A172 (cell line): ENCODE measurements around the gene HMGCL. TPM values are rescaled to one million over a fixed set of nuclear protein-coding genes. Genes with fewer than 3 reads are reported as not detected.
A peak's percentile ranks its signal among the peaks of the same experiment; 100 is the strongest.

Experiments
- DNase-seq: peaks from one replicate; pipeline ENCODE4 v3.0.0-alpha.2; 2015; ENCODE audit warnings: low spot score
- total RNA-seq: library from RNA; depleted of rRNA; stranded (reverse); fragments of >200 nt; shearing (Covaris generic); gene quantifications from 2 replicates; pipeline ENCODE4 v1.2.3, GENCODE V29; 2014; rRNA removed

HMGCL gene
- total RNA-seq, 1 experiment from 2014 or later: 15.3 TPM

- no peak for DNase-seq
Measured at GRCh38 chr1:23776217-23776616, 49.0 kb downstream of the HMGCL start.

- DNase-seq: no peak
Measured at GRCh38 chr1:23774174-23774880, 50.9 kb downstream of the HMGCL start.

GRCh38 chr1:23772854-23773242 is 52.4 kb downstream of the HMGCL start:
- no peak for DNase-seq

- DNase-seq: peak; percentile 58
Measured at GRCh38 chr1:23772049-23772853, 53.0 kb downstream of the HMGCL start.

- no peak for DNase-seq
Measured at GRCh38 chr1:23768733-23769132, 56.5 kb downstream of the HMGCL start.

- DNase-seq: no peak
Measured at GRCh38 chr1:23763041-23763577, 62.1 kb downstream of the HMGCL start.

GRCh38 chr1:23759277-23759676 is 66.0 kb downstream of the HMGCL start:
- no peak for DNase-seq

- DNase-seq: no peak
Measured at GRCh38 chr1:23757812-23758211, 67.4 kb downstream of the HMGCL start.

- DNase-seq: peak; percentile 51
Measured at GRCh38 chr1:23756676-23757075, 68.6 kb downstream of the HMGCL start.

- no peak for DNase-seq
Measured at GRCh38 chr1:23752909-23753308, 72.3 kb downstream of the HMGCL start.

Other genes with a start within 250 kb of the HMGCL start
- gene RPL11, start 133.6 kb downstream of the HMGCL start, total RNA-seq: 609 and 964 TPM in 2 replicates
- 28.1 and 29.4 TPM in 2 replicates for gene ELOA, start 82.0 kb downstream of the HMGCL start, total RNA-seq
- gene PITHD1, start 47.0 kb downstream of the HMGCL start, total RNA-seq: 47.9 and 73.3 TPM in 2 replicates
- 59.0 and 68.0 TPM in 2 replicates for gene LYPLA2, start 34.3 kb downstream of the HMGCL start, total RNA-seq
- gene GALE, start 24.7 kb downstream of the HMGCL start, total RNA-seq: 109 and 110 TPM in 2 replicates
- 19.6 and 22.9 TPM in 2 replicates for gene FUCA1, start 42.9 kb upstream of the HMGCL start, total RNA-seq
- not detected in 2 replicates for gene CNR2, start 87.9 kb upstream of the HMGCL start, total RNA-seq
- 58.5 and 60.3 TPM in 2 replicates for gene PNRC2, start 134.4 kb upstream of the HMGCL start, total RNA-seq
- gene SRSF10, start 154.9 kb upstream of the HMGCL start, total RNA-seq: 96.5 and 106 TPM in 2 replicates